Activated T-helper 9 cell treated with anti-CD3 and anti-CD28 coated beads, Interleukin-2, amount 50 U/mL, for 16 hours (primary cell): ENCODE data around the gene INTS13.
"Not testable (repeated sequence)": the region's sequence is repeated elsewhere in the genome, so short reads cannot be mapped to it uniquely, and the experiment has no call there.

ENCODE experiments used
- DNase-seq: peaks from one replicate; pipeline ENCODE4 v3.0.0-alpha.2; 2020; ENCODE audit warnings: low read depth

The INTS13 gene

GRCh38 chr12:26937863-26938700, at the start of gene INTS13, which contains the start of gene FGFR1OP2:
Gene INTS13 (minus strand): TSS chr12:26937981. CDS start chr12:26936803, 1,178 bp downstream.
Gene FGFR1OP2 (plus strand): TSS chr12:26938470. CDS start chr12:26954159, 15,689 bp downstream.
- DNase-seq: peak; percentile 92

GRCh38 chr12:26982866-26983265, 45.1 kb upstream of the INTS13 start:
- no peak for DNase-seq

- no peak for DNase-seq
Measured at GRCh38 chr12:26979733-26980132, 42.0 kb upstream of the INTS13 start.

DNA sequence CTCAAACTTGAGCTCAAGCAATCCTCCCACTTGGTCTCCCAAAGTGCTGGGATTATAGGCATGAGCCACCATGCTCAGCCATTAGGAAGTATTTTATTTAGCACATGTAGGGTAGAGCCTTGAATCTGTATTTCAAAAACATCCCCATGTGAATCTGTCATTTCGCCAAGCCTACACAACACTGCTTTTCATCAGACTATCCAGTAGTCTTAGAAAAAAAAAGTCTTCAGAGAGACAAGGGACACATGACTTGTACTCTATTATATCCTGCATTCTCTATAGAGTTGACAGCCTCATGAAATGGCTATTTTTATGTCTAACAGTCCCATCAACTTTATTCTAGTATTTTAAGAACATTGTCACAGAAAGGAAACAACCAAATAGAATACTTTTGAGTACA, 41.0 kb upstream of the INTS13 start:
- no peak for DNase-seq

GRCh38 chr12:26976687-26977086, 38.9 kb upstream of the INTS13 start:
- DNase-seq: no peak

- DNase-seq: peak; percentile 34
Measured at GRCh38 chr12:26971963-26972362, 34.2 kb upstream of the INTS13 start.

- no peak for DNase-seq
Measured at GRCh38 chr12:26970136-26970535, 32.4 kb upstream of the INTS13 start.

DNA sequence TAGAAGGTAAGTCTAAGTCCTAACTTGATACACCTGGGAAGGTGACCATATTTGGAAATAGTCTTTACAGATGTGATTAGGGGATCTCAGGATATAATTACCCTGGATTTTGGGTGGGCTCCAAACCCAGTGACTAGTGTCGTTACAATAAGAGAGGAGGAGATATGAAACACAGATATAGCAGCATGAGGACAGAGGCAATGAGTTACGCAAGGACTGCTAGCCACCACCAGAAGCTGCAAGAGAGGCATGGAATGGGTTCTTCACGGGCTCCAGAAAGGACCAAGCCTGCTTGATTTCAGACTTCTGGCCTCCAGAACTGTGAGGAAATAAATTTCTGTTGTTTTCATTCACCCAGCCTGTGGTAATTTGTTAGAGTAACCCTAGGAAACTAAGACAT, 29.1 kb upstream of the INTS13 start:
- DNase-seq: no peak

GRCh38 chr12:26963413-26963812, 25.6 kb upstream of the INTS13 start:
- DNase-seq: no peak

DNA sequence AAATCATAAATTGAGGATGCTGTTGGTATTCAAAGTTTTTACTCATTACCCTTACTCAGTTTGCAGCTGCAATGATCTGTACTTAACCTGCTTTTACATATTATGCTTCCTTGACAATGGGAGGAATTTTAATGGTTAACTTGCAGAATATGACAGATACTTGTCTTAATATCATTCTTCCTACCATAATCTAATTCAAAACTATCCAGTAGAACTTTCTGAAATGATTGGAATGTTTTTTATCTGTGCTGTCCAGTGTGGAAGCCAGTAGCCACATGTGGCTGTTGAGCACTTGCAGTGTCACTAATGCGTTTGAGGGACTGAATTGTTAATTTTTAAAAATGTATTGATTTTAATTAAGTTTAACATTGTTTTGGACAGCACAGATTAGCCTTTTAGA, 24.0 kb upstream of the INTS13 start:
- DNase-seq: no peak

DNA sequence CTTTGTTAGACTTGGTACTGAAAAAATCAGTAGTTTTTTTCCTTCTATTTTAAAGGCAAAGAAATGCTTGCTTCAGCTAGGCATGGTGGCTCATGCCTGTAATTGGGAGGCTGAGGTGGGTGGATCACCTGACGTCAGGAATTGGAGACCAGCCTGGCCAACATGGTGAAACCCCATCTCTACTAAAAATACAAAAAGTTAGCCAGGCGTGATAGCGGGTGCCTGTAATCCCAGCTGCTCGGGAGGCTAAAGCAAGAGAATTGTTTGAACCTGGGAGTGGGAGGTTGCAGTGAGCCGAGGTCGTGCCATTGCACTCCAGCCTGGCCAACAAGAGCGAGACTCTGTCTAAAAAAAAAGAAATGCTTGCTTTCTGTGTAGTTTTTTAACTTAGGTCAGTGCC, 23.6 kb upstream of the INTS13 start:
- DNase-seq: not testable (repeated sequence)

DNA sequence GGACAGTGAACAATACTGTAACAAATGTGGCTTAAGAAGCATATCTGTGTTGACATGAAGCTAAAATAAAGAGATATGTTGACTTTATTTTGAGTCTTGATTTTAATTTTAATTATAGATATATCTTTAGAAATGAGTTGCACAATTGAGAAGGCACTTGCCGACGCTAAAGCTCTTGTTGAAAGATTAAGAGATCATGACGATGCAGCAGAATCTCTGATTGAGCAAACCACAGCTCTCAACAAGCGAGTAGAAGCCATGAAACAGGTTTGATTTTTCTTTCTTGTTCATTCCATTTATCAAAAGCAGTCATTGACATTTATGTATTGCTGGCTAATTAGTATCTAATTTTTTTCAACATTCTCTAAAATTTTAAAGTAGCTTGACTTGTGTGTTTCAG, 16.2 kb upstream of the INTS13 start:
- no peak for DNase-seq

DNA sequence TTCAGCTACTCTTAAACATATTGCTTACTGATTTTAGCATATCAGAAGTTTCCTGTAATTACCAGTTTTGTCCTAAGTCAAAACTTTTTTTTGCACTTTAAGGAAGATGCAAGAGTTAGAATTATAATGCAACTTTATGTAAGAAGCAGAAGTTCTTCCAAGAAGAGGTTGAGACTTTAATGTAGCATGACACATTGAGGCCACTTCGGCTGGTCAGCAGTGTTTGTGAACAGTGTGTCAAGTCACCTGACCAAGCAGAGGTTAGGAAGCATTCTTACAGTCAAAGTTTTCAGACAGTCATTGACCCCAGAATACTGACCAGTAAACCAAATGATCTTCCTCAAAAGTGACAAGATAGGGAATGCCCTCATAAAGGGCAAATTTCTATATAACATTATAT, 15.7 kb upstream of the INTS13 start:
- no peak for DNase-seq

DNA sequence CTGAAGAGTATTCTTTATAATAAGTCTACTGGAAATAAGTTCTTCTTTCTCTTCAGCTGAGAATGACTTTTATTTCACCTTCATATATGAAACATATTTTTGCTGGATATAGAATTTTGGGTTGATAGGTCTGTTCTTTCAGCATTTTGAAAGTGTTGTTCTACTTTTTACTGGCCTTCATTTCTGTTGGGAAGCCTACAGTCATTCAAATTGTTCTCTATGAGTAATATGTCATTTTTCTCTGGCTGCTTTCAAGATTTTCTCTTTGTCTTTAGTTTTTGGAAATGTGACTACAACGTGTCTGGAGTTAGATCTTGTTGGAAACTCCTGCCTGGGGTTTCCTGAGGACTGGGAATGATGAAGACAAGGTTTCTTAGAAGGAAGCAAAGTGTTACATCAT, 10.5 kb upstream of the INTS13 start:
- no peak for DNase-seq

DNA sequence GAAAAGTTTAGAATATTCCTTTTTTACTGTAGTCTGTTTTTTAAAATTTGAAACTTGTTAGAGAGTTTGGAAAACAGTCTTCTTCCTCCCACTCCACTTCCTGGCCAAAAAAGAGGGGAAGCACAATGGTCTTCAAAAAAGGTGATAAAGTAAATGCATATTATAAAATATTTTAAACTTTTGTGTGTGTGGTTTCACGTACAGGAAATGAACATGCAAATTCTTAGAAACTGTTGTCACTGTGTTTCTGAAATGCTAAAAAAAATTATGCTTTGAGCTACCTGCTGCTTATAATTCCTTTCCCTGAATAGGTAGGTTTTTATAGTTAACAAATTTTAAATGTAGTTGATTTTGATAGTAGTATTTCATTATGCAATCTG, 3.4 kb upstream of the INTS13 start:
- no peak for DNase-seq

DNA sequence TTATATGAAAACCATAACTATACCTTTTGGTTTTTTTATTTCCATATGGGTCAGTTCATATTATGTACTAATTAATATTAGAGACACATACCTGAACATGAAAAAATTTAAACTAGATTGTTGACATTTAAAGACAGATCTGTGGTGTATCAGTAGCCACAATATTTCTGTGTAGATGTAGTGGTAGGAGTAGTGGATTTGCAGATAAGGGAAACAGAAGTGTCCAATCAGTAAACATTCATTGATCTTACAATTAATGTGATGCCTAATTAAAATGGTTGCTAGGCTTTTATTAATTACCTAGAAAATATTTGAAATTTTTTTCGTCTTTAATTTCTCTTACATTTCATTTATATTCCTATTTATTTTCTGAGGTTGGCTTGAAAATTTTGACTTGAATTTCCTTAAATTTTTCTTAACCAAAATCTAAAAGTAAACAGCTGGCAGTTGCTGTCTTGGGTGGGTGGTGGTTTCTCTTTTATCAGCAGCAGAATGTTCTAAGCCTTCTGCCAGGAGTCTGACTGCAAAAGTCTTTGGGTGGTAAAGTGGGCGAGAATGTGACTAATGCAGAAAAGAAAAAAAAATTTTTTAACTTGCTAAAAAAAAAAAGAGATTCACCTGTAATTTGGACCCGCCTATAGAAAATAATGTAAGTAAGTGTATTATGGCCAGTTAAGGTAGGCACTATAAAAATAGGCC, 2.9 kb upstream of the INTS13 start:
- no peak for DNase-seq

DNA sequence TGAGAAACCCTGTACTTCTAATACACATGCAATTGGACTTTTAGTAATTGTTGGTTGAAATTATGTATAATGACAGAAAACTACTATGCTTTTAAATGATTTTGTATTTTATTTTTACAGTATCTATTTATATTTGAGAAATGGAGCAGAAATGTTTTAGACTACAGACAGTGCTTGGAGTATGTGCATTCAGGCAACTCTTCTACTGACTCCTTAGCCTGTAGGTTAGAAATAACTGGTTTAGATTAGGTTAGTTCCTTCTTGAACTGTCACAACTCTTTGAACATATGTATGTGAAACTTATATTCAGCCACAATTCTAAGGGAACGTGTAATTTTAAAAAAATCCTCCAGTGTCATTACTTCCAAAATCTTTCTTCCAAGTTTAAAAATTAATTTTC, 2.2 kb upstream of the INTS13 start:
- no peak for DNase-seq

GRCh38 chr12:26939192-26939832, 1.5 kb upstream of the INTS13 start:
- no peak for DNase-seq

- peak; percentile 8 for DNase-seq
Measured at GRCh38 chr12:26938701-26939062, 901 bp upstream of the INTS13 start.

DNA sequence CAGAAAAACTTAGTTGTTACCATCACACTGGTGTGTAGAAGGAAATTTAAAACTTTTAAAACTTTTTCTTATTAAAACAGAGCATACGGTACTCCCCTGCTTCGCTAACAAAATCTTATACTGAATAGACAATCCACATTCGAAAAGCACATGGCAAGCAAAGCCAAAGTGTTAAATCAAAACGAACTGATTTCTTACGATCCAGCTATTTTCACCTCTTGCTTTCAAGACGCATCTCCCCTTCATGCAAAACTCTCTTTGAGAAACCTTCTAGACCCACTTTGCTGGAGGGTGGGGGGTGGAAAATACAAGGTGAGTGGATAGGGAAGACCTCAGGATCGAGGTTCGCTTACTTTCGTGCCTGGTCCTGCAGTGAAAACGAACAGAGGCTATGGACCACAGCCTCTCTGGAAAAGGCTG, 328 bp downstream of the INTS13 start:
- no peak for DNase-seq

- no peak for DNase-seq
Measured at GRCh38 chr12:26936559-26937442, 980 bp downstream of the INTS13 start.
